Sigmoid colon (tissue), 4 donors: ENCODE measurements around the gene PPP4R4.

Source experiments
- POLR2A ChIP-seq, 2 donors: fragments of 450-650 bp; IDR thresholded peaks; one replicate each; pipeline ENCODE4 v1.6.1; 2016; ENCODE audit warnings: antibody characterized with exemption in 2 of 2, mild to moderate bottlenecking in 2 of 2, moderate library complexity in 2 of 2
- POLR2AphosphoS5 ChIP-seq, 4 donors: sonication (generic); formaldehyde crosslinking; IDR thresholded peaks; one replicate each; pipeline ENCODE4 v1.6.1; 2017; ENCODE audit warnings: antibody characterized with exemption in 4 of 4
- TF ChIP-seq, protein P1 (sequence below), 4 experiments: fragments of 450-650 bp in 3 of 4; fragments of 200-600 bp in 1 of 4; IDR thresholded peaks; one replicate each; pipeline ENCODE4 v1.5.1; 2016 to 2019; ENCODE audit warnings: antibody characterized with exemption in 4 of 4, mild to moderate bottlenecking in 3 of 4, moderate library complexity in 2 of 4

DNA sequence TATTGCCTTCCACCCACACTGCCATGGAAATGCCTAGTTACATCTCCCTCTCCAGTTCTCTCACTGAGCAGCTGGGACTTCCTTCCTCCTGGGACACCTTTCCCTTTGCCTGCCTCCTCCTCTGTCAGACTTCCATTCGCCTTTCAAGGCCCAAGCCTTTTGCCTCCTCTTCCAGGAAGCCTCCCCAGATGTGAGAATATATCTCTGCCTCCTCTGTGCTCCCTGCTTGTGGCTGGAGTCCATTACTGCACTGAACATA lies 47.8 kb upstream of the PPP4R4 start:
- no peak for TF ChIP-seq POLR2A (IDR thresholded peaks at IDR 0.05)
- TF ChIP-seq, protein P1, sequence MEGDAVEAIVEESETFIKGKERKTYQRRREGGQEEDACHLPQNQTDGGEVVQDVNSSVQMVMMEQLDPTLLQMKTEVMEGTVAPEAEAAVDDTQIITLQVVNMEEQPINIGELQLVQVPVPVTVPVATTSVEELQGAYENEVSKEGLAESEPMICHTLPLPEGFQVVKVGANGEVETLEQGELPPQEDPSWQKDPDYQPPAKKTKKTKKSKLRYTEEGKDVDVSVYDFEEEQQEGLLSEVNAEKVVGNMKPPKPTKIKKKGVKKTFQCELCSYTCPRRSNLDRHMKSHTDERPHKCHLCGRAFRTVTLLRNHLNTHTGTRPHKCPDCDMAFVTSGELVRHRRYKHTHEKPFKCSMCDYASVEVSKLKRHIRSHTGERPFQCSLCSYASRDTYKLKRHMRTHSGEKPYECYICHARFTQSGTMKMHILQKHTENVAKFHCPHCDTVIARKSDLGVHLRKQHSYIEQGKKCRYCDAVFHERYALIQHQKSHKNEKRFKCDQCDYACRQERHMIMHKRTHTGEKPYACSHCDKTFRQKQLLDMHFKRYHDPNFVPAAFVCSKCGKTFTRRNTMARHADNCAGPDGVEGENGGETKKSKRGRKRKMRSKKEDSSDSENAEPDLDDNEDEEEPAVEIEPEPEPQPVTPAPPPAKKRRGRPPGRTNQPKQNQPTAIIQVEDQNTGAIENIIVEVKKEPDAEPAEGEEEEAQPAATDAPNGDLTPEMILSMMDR (IDR thresholded peaks at IDR 0.05): no peak
- TF ChIP-seq POLR2AphosphoS5 (IDR thresholded peaks at IDR 0.05): no peak
